Liver (tissue), 3 donors: Measurements from ENCODE around the gene LIX1L.

ENCODE experiments used
- HNF4G ChIP-seq: IDR thresholded peaks from 2 replicates; pipeline ENCODE4 v1.6.1; 2016; ENCODE audit warnings: antibody characterized with exemption
- RAD21 ChIP-seq, 2 donors: IDR thresholded peaks; 2 replicates each; pipeline ENCODE4 v1.6.1; 2016; ENCODE audit warnings: antibody characterized with exemption in 2 of 2, mild to moderate bottlenecking in 2 of 2
- YY1 ChIP-seq: IDR thresholded peaks from 2 replicates; pipeline ENCODE4 v1.6.1; 2016; ENCODE audit warnings: antibody characterized with exemption, mild to moderate bottlenecking
- TF ChIP-seq, protein P1 (sequence below): fragments of 150-350 bp; IDR thresholded peaks from 2 replicates; pipeline ENCODE4 v1.5.1; 2017; ENCODE audit warnings: improper control_type of control experiment, low read depth, low read length; ENCODE audit not compliant: missing input control
- TF ChIP-seq, protein P2 (sequence below): IDR thresholded peaks from 2 replicates; pipeline ENCODE4 v1.6.1; 2016; ENCODE audit warnings: antibody characterized with exemption
- TF ChIP-seq, protein P3 (sequence below): IDR thresholded peaks from 2 replicates; pipeline ENCODE4 v1.6.1; 2016; ENCODE audit warnings: antibody characterized with exemption
- donor health status: healthy.
- donor health status: healthy.

DNA sequence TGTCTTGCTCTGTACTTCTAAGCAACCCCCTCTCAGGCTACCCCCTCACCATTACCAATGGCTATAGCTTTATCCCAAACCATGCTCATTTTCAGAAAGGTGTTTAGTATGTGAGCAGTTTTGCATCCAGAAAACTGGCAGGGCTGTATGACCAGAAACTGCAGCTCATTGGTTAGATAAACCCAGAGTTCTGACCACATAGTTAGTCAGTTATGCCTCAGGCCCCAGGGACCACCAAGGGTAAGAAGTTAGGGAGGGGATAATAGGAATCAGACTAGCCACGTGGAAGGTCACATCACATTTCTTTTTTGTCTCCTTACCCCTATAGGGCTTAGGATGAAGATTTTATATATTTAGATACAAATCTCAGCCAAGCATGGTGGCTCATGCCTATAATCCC lies 49.2 kb downstream of the LIX1L start:
- TF ChIP-seq, protein P1, sequence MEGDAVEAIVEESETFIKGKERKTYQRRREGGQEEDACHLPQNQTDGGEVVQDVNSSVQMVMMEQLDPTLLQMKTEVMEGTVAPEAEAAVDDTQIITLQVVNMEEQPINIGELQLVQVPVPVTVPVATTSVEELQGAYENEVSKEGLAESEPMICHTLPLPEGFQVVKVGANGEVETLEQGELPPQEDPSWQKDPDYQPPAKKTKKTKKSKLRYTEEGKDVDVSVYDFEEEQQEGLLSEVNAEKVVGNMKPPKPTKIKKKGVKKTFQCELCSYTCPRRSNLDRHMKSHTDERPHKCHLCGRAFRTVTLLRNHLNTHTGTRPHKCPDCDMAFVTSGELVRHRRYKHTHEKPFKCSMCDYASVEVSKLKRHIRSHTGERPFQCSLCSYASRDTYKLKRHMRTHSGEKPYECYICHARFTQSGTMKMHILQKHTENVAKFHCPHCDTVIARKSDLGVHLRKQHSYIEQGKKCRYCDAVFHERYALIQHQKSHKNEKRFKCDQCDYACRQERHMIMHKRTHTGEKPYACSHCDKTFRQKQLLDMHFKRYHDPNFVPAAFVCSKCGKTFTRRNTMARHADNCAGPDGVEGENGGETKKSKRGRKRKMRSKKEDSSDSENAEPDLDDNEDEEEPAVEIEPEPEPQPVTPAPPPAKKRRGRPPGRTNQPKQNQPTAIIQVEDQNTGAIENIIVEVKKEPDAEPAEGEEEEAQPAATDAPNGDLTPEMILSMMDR: no peak
- TF ChIP-seq YY1 (no peak), HNF4G (no peak), RAD21 (IDR thresholded peaks at IDR 0.05) (no peak)
- TF ChIP-seq, protein P2, sequence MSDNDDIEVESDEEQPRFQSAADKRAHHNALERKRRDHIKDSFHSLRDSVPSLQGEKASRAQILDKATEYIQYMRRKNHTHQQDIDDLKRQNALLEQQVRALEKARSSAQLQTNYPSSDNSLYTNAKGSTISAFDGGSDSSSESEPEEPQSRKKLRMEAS: no peak
- TF ChIP-seq, protein P3, sequence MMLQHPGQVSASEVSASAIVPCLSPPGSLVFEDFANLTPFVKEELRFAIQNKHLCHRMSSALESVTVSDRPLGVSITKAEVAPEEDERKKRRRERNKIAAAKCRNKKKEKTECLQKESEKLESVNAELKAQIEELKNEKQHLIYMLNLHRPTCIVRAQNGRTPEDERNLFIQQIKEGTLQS: no peak
